Measurements from ENCODE around the gene SIPA1L3.

DNA sequence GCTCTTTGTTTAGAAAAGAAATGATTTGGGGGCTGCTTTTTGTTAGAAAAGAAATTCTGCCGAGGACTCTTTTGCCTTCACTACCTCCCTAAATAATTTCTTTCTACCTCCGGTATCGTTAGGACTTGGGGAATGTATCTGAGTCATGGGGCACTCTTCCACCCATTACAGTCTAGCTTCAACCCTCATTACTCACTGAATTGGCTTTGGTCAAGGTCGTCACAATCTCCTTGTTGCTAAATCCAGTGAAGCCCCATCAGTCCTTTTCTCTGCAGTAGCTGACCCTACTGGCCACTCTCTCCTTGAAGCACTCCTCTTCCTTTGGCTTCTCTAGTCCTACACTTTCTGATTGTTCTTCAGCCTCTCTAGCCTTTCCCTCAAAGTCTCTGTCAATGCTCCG, 34.6 kb upstream of the SIPA1L3 start:
- no peak for TF ChIP-seq POLR2A (IDR thresholded peaks at IDR 0.05)
- TF ChIP-seq, protein P1, sequence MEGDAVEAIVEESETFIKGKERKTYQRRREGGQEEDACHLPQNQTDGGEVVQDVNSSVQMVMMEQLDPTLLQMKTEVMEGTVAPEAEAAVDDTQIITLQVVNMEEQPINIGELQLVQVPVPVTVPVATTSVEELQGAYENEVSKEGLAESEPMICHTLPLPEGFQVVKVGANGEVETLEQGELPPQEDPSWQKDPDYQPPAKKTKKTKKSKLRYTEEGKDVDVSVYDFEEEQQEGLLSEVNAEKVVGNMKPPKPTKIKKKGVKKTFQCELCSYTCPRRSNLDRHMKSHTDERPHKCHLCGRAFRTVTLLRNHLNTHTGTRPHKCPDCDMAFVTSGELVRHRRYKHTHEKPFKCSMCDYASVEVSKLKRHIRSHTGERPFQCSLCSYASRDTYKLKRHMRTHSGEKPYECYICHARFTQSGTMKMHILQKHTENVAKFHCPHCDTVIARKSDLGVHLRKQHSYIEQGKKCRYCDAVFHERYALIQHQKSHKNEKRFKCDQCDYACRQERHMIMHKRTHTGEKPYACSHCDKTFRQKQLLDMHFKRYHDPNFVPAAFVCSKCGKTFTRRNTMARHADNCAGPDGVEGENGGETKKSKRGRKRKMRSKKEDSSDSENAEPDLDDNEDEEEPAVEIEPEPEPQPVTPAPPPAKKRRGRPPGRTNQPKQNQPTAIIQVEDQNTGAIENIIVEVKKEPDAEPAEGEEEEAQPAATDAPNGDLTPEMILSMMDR (IDR thresholded peaks at IDR 0.05): no peak

All from adrenal gland (tissue), 5 donors.